WTC11 (cell line): ENCODE data around the gene STARD13. TPM values are rescaled to one million over a fixed set of nuclear protein-coding genes. Genes with fewer than 3 reads are reported as not detected.

Experiments
- ATAC-seq: fragments of 200-7000 bp; cut with Tn5 transposase; 2 replicates; pipeline ENCODE4 v1.10.0; 2021; ENCODE audit warnings: mild to moderate bottlenecking, moderate library complexity
- CTCF ChIA-PET: fragments of 300-600 bp; sonication (Branson Sonifier 250); formaldehyde crosslinking; loops from one replicate; lab custom pipeline; 2021; ENCODE audit warnings: antibody characterized with exemption; lab: Charles Lee
- POLR2A ChIA-PET: fragments of 350-600 bp; sonication (Branson Sonifier 250); formaldehyde crosslinking; loops from one replicate; lab custom pipeline; 2021; ENCODE audit warnings: antibody characterized with exemption; lab: Charles Lee
- DNase-seq: peaks from one replicate; pipeline ENCODE4 v3.0.0; 2021; ENCODE audit warnings: low spot score
- H3K27ac Mint-ChIP-seq: 2 replicates; pipeline ENCODE4 v1.8.0; 2021; ENCODE audit warnings: mixed read lengths
- H3K27me3 Mint-ChIP-seq: 2 replicates; pipeline ENCODE4 v1.8.0; 2021; ENCODE audit warnings: low read depth, mild to moderate bottlenecking, moderate library complexity, mixed read lengths
- H3K36me3 Mint-ChIP-seq: 2 replicates; pipeline ENCODE4 v1.8.0; 2021; ENCODE audit warnings: mixed read lengths
- H3K4me1 Mint-ChIP-seq: 2 replicates; pipeline ENCODE4 v1.8.0; 2022; ENCODE audit warnings: mixed read lengths
- H3K4me3 Mint-ChIP-seq: 2 replicates; pipeline ENCODE4 v1.8.0; 2021; ENCODE audit warnings: mild to moderate bottlenecking, moderate library complexity, mixed read lengths
- H3K9me3 Mint-ChIP-seq: 2 replicates; pipeline ENCODE4 v1.8.0; 2021; ENCODE audit warnings: mixed read lengths
- CREM ChIP-seq: sonication (generic); formaldehyde crosslinking; IDR thresholded peaks from 2 replicates; pipeline ENCODE4 v1.8.1; 2022; ENCODE audit warnings: mild to moderate bottlenecking, missing genetic modification reagents, moderate library complexity
- E2F1 ChIP-seq: sonication (generic); formaldehyde crosslinking; IDR thresholded peaks from 2 replicates; pipeline ENCODE4 v1.8.0; 2022; ENCODE audit warnings: mild to moderate bottlenecking, missing genetic modification reagents
- E2F4 ChIP-seq: sonication (generic); formaldehyde crosslinking; IDR thresholded peaks from 2 replicates; pipeline ENCODE4 v1.8.1; 2022; ENCODE audit warnings: low read depth, mild to moderate bottlenecking, moderate library complexity, missing genetic modification reagents, borderline replicate concordance
- FOXJ3 ChIP-seq: sonication (generic); formaldehyde crosslinking; IDR thresholded peaks from 2 replicates; pipeline ENCODE4 v1.9.0; 2021; ENCODE audit warnings: missing genetic modification reagents, mild to moderate bottlenecking, borderline replicate concordance
- FOXK1 ChIP-seq: sonication (generic); formaldehyde crosslinking; IDR thresholded peaks from 2 replicates; pipeline ENCODE4 v1.8.0; 2022; ENCODE audit warnings: mild to moderate bottlenecking, moderate library complexity, missing genetic modification reagents
- GTF2I ChIP-seq: fragments of 250-450 bp; sonication (Bioruptor Pico); conservative IDR thresholded peaks from 2 replicates; pipeline ENCODE4 v1.4.0; 2021; ENCODE audit warnings: mild to moderate bottlenecking
- OVOL2 ChIP-seq: fragments of 250-450 bp; sonication (Bioruptor Pico); IDR thresholded peaks from 2 replicates; pipeline ENCODE4 v1.9.0; 2021; ENCODE audit warnings: mild to moderate bottlenecking, borderline replicate concordance
- STAT6 ChIP-seq: sonication (generic); formaldehyde crosslinking; conservative IDR thresholded peaks from 2 replicates; pipeline ENCODE4 v1.8.1; 2023; ENCODE audit warnings: mild to moderate bottlenecking, low read depth, missing genetic modification reagents, moderate library complexity
- USF1 ChIP-seq: sonication (generic); formaldehyde crosslinking; IDR thresholded peaks from 2 replicates; pipeline ENCODE4 v1.8.0; 2022; ENCODE audit warnings: mild to moderate bottlenecking, missing genetic modification reagents
- USF2 ChIP-seq: sonication (generic); formaldehyde crosslinking; IDR thresholded peaks from 2 replicates; pipeline ENCODE4 v1.8.1; 2023; ENCODE audit warnings: mild to moderate bottlenecking, missing genetic modification reagents, moderate library complexity
- ZNF281 ChIP-seq: sonication (generic); formaldehyde crosslinking; IDR thresholded peaks from 2 replicates; pipeline ENCODE4 v1.8.0; 2023; ENCODE audit warnings: mild to moderate bottlenecking, missing genetic modification reagents
- ZNF532 ChIP-seq: fragments of 250-450 bp; sonication (Bioruptor Pico); IDR thresholded peaks from 2 replicates; pipeline ENCODE4 v1.9.0; 2021; ENCODE audit warnings: mild to moderate bottlenecking, borderline replicate concordance
- total RNA-seq: library from RNA; stranded (reverse); gene quantifications from 3 replicates; pipeline ENCODE4 v1.2.3, GENCODE V29; 2021

The STARD13 gene
- total RNA-seq, 1 experiment from 2014 or later: 4.4 TPM

- Mint-ChIP-seq H3K4me1 (peaks cover 34% of the 10 kb centered on the region), H3K9me3 (peaks cover 5% of the 10 kb centered on the region; the same call in 1 of the 2 replicates), H3K36me3 (no peaks in the 10 kb centered on the region), H3K27ac (peak overlapping the region; percentile 50; the same call in 1 of the 2 replicates), H3K27me3 (no peaks in the 10 kb centered on the region), H3K4me3 (no peak overlapping the region)
- no peak for TF ChIP-seq ZNF281 (CRISPR knock-in tag)
- ChIA-PET CTCF (no interaction called here), POLR2A (interaction anchor here (0.6 to 0.7 kb wide), 2 partner anchors 21 to 91 kb away, joined by 3 to 6 read pairs; no protein-coding TSS in a partner anchor)
- DNase-seq (no peak), ATAC-seq (peak; percentile 47)
Measured at GRCh38 chr13:33276570-33276969, 9.0 kb downstream of the STARD13 start.

- TF ChIP-seq ZNF532 (no peak), OVOL2 (CRISPR knock-in tag) (no peak), E2F4 (CRISPR knock-in tag) (no peak), USF1 (CRISPR knock-in tag) (no peak), CREM (CRISPR knock-in tag) (no peak), E2F1 (CRISPR knock-in tag) (no peak), USF2 (no peak), STAT6 (CRISPR knock-in tag) (no peak), FOXJ3 (no peak), FOXK1 (no peak), GTF2I (no peak)
- TF ChIP-seq, all 79 proteins: peak for 0
- Mint-ChIP-seq H3K36me3 (no peaks in the 10 kb centered on the region), H3K9me3 (peaks cover 5% of the 10 kb centered on the region; the same call in 1 of the 2 replicates), H3K4me1 (peaks cover 34% of the 10 kb centered on the region), H3K4me3 (no peak overlapping the region), H3K27ac (no peak overlapping the region), H3K27me3 (no peaks in the 10 kb centered on the region)
- ChIA-PET POLR2A (no interaction called here), CTCF (no interaction called here)
- no peak for DNase-seq
- ATAC-seq: no peak
Measured at GRCh38 chr13:33275916-33276315, 9.6 kb downstream of the STARD13 start.
